H9 (cell line): ENCODE data around the gene TSPEAR. TPM values are rescaled to one million over a fixed set of nuclear protein-coding genes. Genes with fewer than 3 reads are reported as not detected.

Experiments
- DNase-seq: peaks from one replicate; pipeline ENCODE4 v3.0.0-alpha.2; 2017
- H2AFZ ChIP-seq: one replicate; pipeline ENCODE4 v1.6.1; 2013; ENCODE audit warnings: mild to moderate bottlenecking, low read length, control low read depth, moderate library complexity
- H2AK5ac ChIP-seq: 2 replicates; pipeline ENCODE4 v1.6.1; 2013; ENCODE audit warnings: low read length, control low read depth, mixed read lengths; ENCODE audit not compliant: insufficient read length
- H2BK120ac ChIP-seq: one replicate; pipeline ENCODE4 v1.6.1; 2013; ENCODE audit warnings: low read depth, mild to moderate bottlenecking, low read length, control low read depth, inconsistent platforms; ENCODE audit not compliant: poor library complexity, severe bottlenecking
- H2BK12ac ChIP-seq: 2 replicates; pipeline ENCODE4 v1.6.1; 2013; ENCODE audit warnings: low read length, control low read depth, mixed read lengths, low read depth; ENCODE audit not compliant: insufficient read length
- H2BK15ac ChIP-seq: 2 replicates; pipeline ENCODE4 v1.6.1; 2013; ENCODE audit warnings: low read depth, low read length, control low read depth
- H2BK20ac ChIP-seq: one replicate; pipeline ENCODE4 v1.6.1; 2013; ENCODE audit warnings: low read depth, mild to moderate bottlenecking, low read length, control low read depth, inconsistent platforms; ENCODE audit not compliant: poor library complexity, severe bottlenecking
- H2BK5ac ChIP-seq: 2 replicates; pipeline ENCODE4 v1.6.1; 2013; ENCODE audit warnings: low read length, control low read depth, mixed read lengths; ENCODE audit not compliant: insufficient read length
- H3K14ac ChIP-seq: 2 replicates; pipeline ENCODE4 v1.6.1; 2013; ENCODE audit warnings: low read length, control low read depth; ENCODE audit not compliant: insufficient read depth
- H3K18ac ChIP-seq: 2 replicates; pipeline ENCODE4 v1.6.1; 2013; ENCODE audit warnings: low read depth, mild to moderate bottlenecking, mixed read lengths, low read length, control low read depth; ENCODE audit not compliant: insufficient read length
- H3K23ac ChIP-seq: 2 replicates; pipeline ENCODE4 v1.6.1; 2013; ENCODE audit warnings: low read length, control low read depth, mixed read lengths, low read depth; ENCODE audit not compliant: insufficient read length
- H3K23me2 ChIP-seq: 2 replicates; pipeline ENCODE4 v1.6.1; 2013; ENCODE audit warnings: low read depth, mild to moderate bottlenecking, mixed read lengths, low read length, control low read depth; ENCODE audit not compliant: insufficient read length, poor library complexity, severe bottlenecking
- H3K27ac ChIP-seq: 2 replicates; pipeline ENCODE4 v1.5.1; 2013; ENCODE audit warnings: low read length, control low read depth, mixed read lengths, low read depth; ENCODE audit not compliant: insufficient read length
- H3K27me3 ChIP-seq: 2 replicates; pipeline ENCODE4 v1.6.1; 2013; ENCODE audit warnings: low read length, control low read depth, inconsistent platforms; ENCODE audit not compliant: insufficient read depth
- H3K4ac ChIP-seq: 2 replicates; pipeline ENCODE4 v1.6.1; 2013; ENCODE audit warnings: low read depth, mild to moderate bottlenecking, control low read depth, inconsistent platforms, low read length, moderate library complexity
- H3K4me1 ChIP-seq: 2 replicates; pipeline ENCODE4 v1.6.1; 2013; ENCODE audit warnings: low read length, control low read depth, inconsistent platforms; ENCODE audit not compliant: insufficient read depth
- H3K4me2 ChIP-seq: 2 replicates; pipeline ENCODE4 v1.6.1; 2013; ENCODE audit warnings: low read length, control low read depth, mixed read lengths; ENCODE audit not compliant: insufficient read length, insufficient read depth
- H3K56ac ChIP-seq: 2 replicates; pipeline ENCODE4 v1.6.1; 2013; ENCODE audit warnings: low read depth, mild to moderate bottlenecking, mixed read lengths, low read length, control low read depth; ENCODE audit not compliant: insufficient read length
- H3K79me1 ChIP-seq: 2 replicates; pipeline ENCODE4 v1.6.1; 2013; ENCODE audit warnings: low read depth, mild to moderate bottlenecking, moderate library complexity, low read length, control low read depth, inconsistent platforms; ENCODE audit not compliant: insufficient read depth, poor library complexity, severe bottlenecking
- H3K79me2 ChIP-seq: 2 replicates; pipeline ENCODE4 v1.6.1; 2013; ENCODE audit warnings: low read length, control low read depth, inconsistent platforms; ENCODE audit not compliant: insufficient read depth
- H3K9ac ChIP-seq: 2 replicates; pipeline ENCODE4 v1.6.1; 2013; ENCODE audit warnings: low read length, control low read depth, mixed read lengths; ENCODE audit not compliant: insufficient read length; ENCODE audit errors: extremely low read depth
- H3K9me3 ChIP-seq: one replicate; pipeline ENCODE4 v1.6.1; 2013; ENCODE audit warnings: low read depth, low read length, inconsistent platforms; ENCODE audit not compliant: control insufficient read depth
- H3T11ph ChIP-seq: one replicate; pipeline ENCODE4 v1.6.1; 2013; ENCODE audit warnings: mild to moderate bottlenecking, low read length, control low read depth, inconsistent platforms
- H4K20me1 ChIP-seq: one replicate; pipeline ENCODE4 v1.6.1; 2013; ENCODE audit not compliant: control insufficient read depth, insufficient read length, insufficient read depth
- H4K5ac ChIP-seq: 2 replicates; pipeline ENCODE4 v1.6.1; 2013; ENCODE audit warnings: low read depth, mild to moderate bottlenecking, mixed read lengths, low read length, control low read depth; ENCODE audit not compliant: insufficient read length
- H4K8ac ChIP-seq: replicated peaks from 2 replicates; pipeline ENCODE4 v1.6.1; 2013; ENCODE audit warnings: low read length, control low read depth, mixed read lengths, low read depth; ENCODE audit not compliant: insufficient read length
- H4K91ac ChIP-seq: 2 replicates; pipeline ENCODE4 v1.6.1; 2013; ENCODE audit warnings: low read depth, mild to moderate bottlenecking, moderate library complexity, mixed read lengths, low read length, control low read depth; ENCODE audit not compliant: insufficient read length
- H3K27ac Mint-ChIP-seq, 3 experiments: 2 replicates in 2 of 3; 3 replicates in 1 of 3; pipeline ENCODE4 v1.8.0; 2020 to 2021; ENCODE audit warnings: mixed read lengths in 3 of 3, mild to moderate bottlenecking in 1 of 3, moderate library complexity in 1 of 3
- H3K27me3 Mint-ChIP-seq: 2 replicates; pipeline ENCODE4 v1.8.0; 2021; ENCODE audit warnings: low read depth, mild to moderate bottlenecking, moderate library complexity, mixed read lengths
- H3K36me3 Mint-ChIP-seq, 3 experiments: 2 replicates in 2 of 3; 3 replicates in 1 of 3; pipeline ENCODE4 v1.8.0; 2020 to 2021; ENCODE audit warnings: low read depth in 3 of 3, mixed read lengths in 3 of 3; ENCODE audit not compliant: insufficient read depth in 1 of 3
- H3K4me1 Mint-ChIP-seq, 2 experiments: 2 replicates each; pipeline ENCODE4 v1.8.0; 2020; ENCODE audit warnings: mixed read lengths in 2 of 2
- H3K4me3 Mint-ChIP-seq, 2 experiments: 2 replicates in 1 of 2; 3 replicates in 1 of 2; pipeline ENCODE4 v1.8.0; 2020 to 2021; ENCODE audit warnings: mild to moderate bottlenecking in 2 of 2, mixed read lengths in 2 of 2, moderate library complexity in 1 of 2
- H3K9me3 Mint-ChIP-seq, 2 experiments: 2 replicates in 1 of 2; 3 replicates in 1 of 2; pipeline ENCODE4 v1.8.0; 2020; ENCODE audit warnings: mild to moderate bottlenecking in 2 of 2, mixed read lengths in 2 of 2, moderate library complexity in 1 of 2
- WGBS: extraction: QIAGEN DNeasy Blood & Tissue Kit; methylation state at CpG from one replicate; pipeline ENCODE4 v1.1.7; 2013; ENCODE audit warnings: missing lambda C conversion rate, low lambda C conversion rate, mixed read lengths; ENCODE audit not compliant: insufficient read length; ENCODE audit errors: extremely low coverage; 5-methylcytosine and 5-hydroxymethylcytosine counted together
- total RNA-seq: library from RNA; stranded (reverse); gene quantifications from 2 replicates; pipeline ENCODE4 v1.2.1, GENCODE V29; 2021
- TF ChIP-seq, protein P1 (sequence below): fragments of 200-600 bp; sonication (generic); conservative IDR thresholded peaks from 3 replicates; pipeline ENCODE4 v1.8.0; 2021; ENCODE audit warnings: antibody characterized with exemption, mild to moderate bottlenecking

Gene TSPEAR
- total RNA-seq, 1 experiment from 2014 or later: 1.3 TPM

- Histone ChIP-seq H2AFZ (no peak overlapping the region), H4K20me1 (no peaks in the 10 kb centered on the region), H3K23ac (no peak overlapping the region), H4K5ac (no peak overlapping the region), H3K23me2 (no peaks in the 10 kb centered on the region), H2BK20ac (no peak overlapping the region), H2BK15ac (no peak overlapping the region), H2BK12ac (no peak overlapping the region), H4K91ac (no peak overlapping the region), H2BK120ac (no peak overlapping the region), H3K4me1 (peaks cover 5% of the 10 kb centered on the region; the same call in 1 of the 2 replicates), H3K14ac (no peak overlapping the region), H2BK5ac (no peak overlapping the region), H3K79me2 (no peaks in the 10 kb centered on the region), H3K9me3 (no peaks in the 10 kb centered on the region), H3K9ac (no peak overlapping the region), H3T11ph (no peak overlapping the region), H3K79me1 (no peaks in the 10 kb centered on the region), H3K4ac (no peak overlapping the region), H4K8ac (no peak overlapping the region), H3K27me3 (no peaks in the 10 kb centered on the region), H2AK5ac (no peak overlapping the region), H3K18ac (no peak overlapping the region), H3K27ac (no peak overlapping the region), H3K56ac (no peak overlapping the region), H3K4me2 (no peak overlapping the region)
- Mint-ChIP-seq H3K4me1 (peaks cover 25 to 27% of the 10 kb centered on the region in 2 experiments), H3K27me3 (peaks cover 32% of the 10 kb centered on the region), H3K27ac (no peak overlapping the region), H3K36me3 (no peaks in the 10 kb centered on the region; a peak in 1 of 7 replicates), H3K4me3 (no peak overlapping the region; a peak in 1 of 5 replicates), H3K9me3 (peaks cover 0 to 4% of the 10 kb centered on the region in 2 experiments; a peak in 2 of 5 replicates)
- no CpG with 5 or more reads among the region's 7 CpGs for WGBS
- no peak for DNase-seq
- TF ChIP-seq, protein P1, sequence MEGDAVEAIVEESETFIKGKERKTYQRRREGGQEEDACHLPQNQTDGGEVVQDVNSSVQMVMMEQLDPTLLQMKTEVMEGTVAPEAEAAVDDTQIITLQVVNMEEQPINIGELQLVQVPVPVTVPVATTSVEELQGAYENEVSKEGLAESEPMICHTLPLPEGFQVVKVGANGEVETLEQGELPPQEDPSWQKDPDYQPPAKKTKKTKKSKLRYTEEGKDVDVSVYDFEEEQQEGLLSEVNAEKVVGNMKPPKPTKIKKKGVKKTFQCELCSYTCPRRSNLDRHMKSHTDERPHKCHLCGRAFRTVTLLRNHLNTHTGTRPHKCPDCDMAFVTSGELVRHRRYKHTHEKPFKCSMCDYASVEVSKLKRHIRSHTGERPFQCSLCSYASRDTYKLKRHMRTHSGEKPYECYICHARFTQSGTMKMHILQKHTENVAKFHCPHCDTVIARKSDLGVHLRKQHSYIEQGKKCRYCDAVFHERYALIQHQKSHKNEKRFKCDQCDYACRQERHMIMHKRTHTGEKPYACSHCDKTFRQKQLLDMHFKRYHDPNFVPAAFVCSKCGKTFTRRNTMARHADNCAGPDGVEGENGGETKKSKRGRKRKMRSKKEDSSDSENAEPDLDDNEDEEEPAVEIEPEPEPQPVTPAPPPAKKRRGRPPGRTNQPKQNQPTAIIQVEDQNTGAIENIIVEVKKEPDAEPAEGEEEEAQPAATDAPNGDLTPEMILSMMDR: no peak
Observed at GRCh38 chr21:44684077-44684476, 27.3 kb downstream of the TSPEAR start.
